ENCODE data around the gene FARS2. TPM values are rescaled to one million over a fixed set of nuclear protein-coding genes. Genes with fewer than 3 reads are reported as not detected.

FARS2 gene
- polyA plus RNA-seq (2011; rRNA removed) = 17.5 and 17.9 TPM in 2 replicates
- polyA plus RNA-seq (2012; cell fraction: cytosol; rRNA removed) = 14.7 and 15.1 TPM in 2 replicates
- polyA plus RNA-seq (2012; cell fraction: nucleus; rRNA removed) = 15.0 and 15.9 TPM in 2 replicates
- polyA plus RNA-seq (2017; fragmentation: RNase III; extraction: RNeasy Plus Mini Kit Qiagen cat#74134 plus additional on column Dnase treatment) = 12.6 to 13.6 TPM (median 12.9 TPM) in 3 replicates
- polyA minus RNA-seq (2011; rRNA and poly(A)+ RNA removed) = 43.9 and 47.7 TPM in 2 replicates

DNA sequence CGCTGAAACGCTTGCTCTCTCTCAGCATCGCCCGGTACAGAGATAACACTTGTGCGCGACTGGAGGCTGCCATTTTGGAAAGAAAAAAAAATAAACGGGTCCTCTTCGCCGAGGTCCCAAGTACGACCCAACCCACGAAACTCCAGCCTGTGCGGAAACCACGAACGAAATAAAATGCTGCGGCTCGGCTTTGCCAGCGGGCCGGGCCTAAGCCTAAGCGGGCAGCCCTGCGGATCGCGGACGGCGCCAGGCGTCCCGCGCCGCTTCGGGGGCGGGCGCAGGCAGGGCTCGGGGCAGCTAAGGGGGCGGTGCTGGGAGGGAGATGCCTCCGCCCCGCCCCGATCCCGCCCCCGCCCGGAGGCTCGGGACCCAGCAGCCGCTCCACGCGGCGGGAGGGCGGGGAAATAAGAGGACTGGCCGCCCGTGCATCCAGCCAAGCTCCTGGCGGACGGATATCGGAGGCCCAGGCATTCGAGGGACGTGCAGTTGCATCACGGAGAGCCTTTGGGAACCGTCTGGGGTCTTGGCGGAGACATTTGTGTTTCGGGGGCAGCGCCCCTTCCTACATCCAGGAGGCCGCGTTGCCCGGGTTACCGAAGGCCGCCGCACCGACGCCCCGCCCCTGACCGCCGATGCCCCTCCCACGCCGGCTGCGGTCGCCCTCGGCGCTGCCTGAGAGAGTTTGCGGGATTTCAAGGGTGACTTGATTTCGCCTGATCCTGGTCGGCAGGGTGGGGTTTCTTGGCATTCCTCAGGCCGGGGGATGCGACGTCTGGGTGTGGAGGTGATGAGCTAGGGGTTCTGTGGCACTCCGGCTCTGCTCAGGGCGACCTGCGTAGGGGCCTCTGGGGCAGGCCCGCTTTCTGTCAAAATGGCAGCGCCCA is at the start of gene FARS2, which contains the start of gene LYRM4:
Gene FARS2, plus strand, starts transcription at position 853 of the 884 bp plus-strand sequence.
Gene LYRM4, minus strand, starts transcription at position 290 of the 884 bp plus-strand sequence. Its CDS starts 217 bp downstream, at position 73.
- Histone ChIP-seq H3K4me2 (peak within 1 kb of the TSS; percentile 94), H3K4me1 (peaks cover 9% of the 10 kb centered on the region), H3K4me3 (peak within 1 kb of the TSS; percentile 92), H3K9me3 (no peaks in the 10 kb centered on the region), H3K27ac (peak within 1 kb of the TSS; percentile 95 to 96)
- ChIA-PET CTCF (no interaction called here), POLR2A (interaction anchor here (1.0 to 1.1 kb wide), 3 partner anchors 20 to 77 kb away, joined by 3 read pairs; no protein-coding TSS in a partner anchor)
- DNase-seq (ENCODE audit: low read depth in 1 of 2, low spot score in 1 of 2) (peak; percentile 50 to 85), ATAC-seq (peak; percentile 91 to 92), FAIRE-seq (no peak)
- TF ChIP-seq SREBF2 (IDR thresholded peaks at IDR 0.05) (no peak), ZFP36 (IDR thresholded peaks at IDR 0.05; ENCODE audit: borderline replicate concordance, partially characterized antibody) (no peak), POLR2A (IDR thresholded peaks at IDR 0.05; ENCODE audit: low read length) (peak; percentile 32; the same call in 1 of the 2 replicates), RFX5 (IDR thresholded peaks at IDR 0.05) (no peak), EP300 (IDR thresholded peaks at IDR 0.05) (no peak), JUN (IDR thresholded peaks at IDR 0.05) (peak; percentile 50 to 57; a peak in 4 of 5 replicates), CBX2 (IDR thresholded peaks at IDR 0.05; ENCODE audit: borderline replicate concordance, low read depth) (no peak), KDM5A (IDR thresholded peaks at IDR 0.05) (peak; percentile 67), MAFK (IDR thresholded peaks at IDR 0.05; ENCODE audit: partially characterized antibody) (no peak), ELK1 (IDR thresholded peaks at IDR 0.05; ENCODE audit: low read depth, low read length) (no peak), CHD4 (IDR thresholded peaks at IDR 0.05; ENCODE audit: borderline replicate concordance) (no peak), ESRRA (IDR thresholded peaks at IDR 0.05; ENCODE audit: borderline replicate concordance, low read length) (no peak), TFCP2L1 (CRISPR knock-in tag; IDR thresholded peaks at IDR 0.05) (no peak), RCOR1 (IDR thresholded peaks at IDR 0.05; ENCODE audit: low read depth, low read length) (no peak), CTCF (IDR thresholded peaks at IDR 0.05) (no peak), PHF8 (IDR thresholded peaks at IDR 0.05; ENCODE audit: borderline replicate concordance, low read depth) (peak; percentile 58), HES2 (IDR thresholded peaks at IDR 0.05) (no peak), NFE2L2 (conservative IDR thresholded peaks at IDR 0.05; ENCODE audit: low read length) (no peak), EHF (CRISPR knock-in tag; IDR thresholded peaks at IDR 0.05) (no peak), RAD21 (conservative IDR thresholded peaks at IDR 0.05 in 1 of 2, IDR thresholded peaks at IDR 0.05 in 1 of 2) (no peak), MYC (IDR thresholded peaks at IDR 0.05; ENCODE audit: borderline replicate concordance, low read length) (peak; percentile 65), ATOH8 (CRISPR knock-in tag; IDR thresholded peaks at IDR 0.05; ENCODE audit: low read depth) (no peak), MAX (IDR thresholded peaks at IDR 0.05) (peak; percentile 20), HEYL (CRISPR knock-in tag; IDR thresholded peaks at IDR 0.05) (no peak)
- TF ChIP-seq, protein P1, sequence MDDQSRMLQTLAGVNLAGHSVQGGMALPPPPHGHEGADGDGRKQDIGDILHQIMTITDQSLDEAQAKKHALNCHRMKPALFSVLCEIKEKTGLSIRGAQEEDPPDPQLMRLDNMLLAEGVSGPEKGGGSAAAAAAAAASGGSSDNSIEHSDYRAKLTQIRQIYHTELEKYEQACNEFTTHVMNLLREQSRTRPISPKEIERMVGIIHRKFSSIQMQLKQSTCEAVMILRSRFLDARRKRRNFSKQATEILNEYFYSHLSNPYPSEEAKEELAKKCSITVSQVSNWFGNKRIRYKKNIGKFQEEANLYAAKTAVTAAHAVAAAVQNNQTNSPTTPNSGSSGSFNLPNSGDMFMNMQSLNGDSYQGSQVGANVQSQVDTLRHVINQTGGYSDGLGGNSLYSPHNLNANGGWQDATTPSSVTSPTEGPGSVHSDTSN (IDR thresholded peaks at IDR 0.05) = no peak
- TF ChIP-seq, protein P2, sequence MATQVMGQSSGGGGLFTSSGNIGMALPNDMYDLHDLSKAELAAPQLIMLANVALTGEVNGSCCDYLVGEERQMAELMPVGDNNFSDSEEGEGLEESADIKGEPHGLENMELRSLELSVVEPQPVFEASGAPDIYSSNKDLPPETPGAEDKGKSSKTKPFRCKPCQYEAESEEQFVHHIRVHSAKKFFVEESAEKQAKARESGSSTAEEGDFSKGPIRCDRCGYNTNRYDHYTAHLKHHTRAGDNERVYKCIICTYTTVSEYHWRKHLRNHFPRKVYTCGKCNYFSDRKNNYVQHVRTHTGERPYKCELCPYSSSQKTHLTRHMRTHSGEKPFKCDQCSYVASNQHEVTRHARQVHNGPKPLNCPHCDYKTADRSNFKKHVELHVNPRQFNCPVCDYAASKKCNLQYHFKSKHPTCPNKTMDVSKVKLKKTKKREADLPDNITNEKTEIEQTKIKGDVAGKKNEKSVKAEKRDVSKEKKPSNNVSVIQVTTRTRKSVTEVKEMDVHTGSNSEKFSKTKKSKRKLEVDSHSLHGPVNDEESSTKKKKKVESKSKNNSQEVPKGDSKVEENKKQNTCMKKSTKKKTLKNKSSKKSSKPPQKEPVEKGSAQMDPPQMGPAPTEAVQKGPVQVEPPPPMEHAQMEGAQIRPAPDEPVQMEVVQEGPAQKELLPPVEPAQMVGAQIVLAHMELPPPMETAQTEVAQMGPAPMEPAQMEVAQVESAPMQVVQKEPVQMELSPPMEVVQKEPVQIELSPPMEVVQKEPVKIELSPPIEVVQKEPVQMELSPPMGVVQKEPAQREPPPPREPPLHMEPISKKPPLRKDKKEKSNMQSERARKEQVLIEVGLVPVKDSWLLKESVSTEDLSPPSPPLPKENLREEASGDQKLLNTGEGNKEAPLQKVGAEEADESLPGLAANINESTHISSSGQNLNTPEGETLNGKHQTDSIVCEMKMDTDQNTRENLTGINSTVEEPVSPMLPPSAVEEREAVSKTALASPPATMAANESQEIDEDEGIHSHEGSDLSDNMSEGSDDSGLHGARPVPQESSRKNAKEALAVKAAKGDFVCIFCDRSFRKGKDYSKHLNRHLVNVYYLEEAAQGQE (IDR thresholded peaks at IDR 0.05) = no peak
- TF ChIP-seq, protein P3, sequence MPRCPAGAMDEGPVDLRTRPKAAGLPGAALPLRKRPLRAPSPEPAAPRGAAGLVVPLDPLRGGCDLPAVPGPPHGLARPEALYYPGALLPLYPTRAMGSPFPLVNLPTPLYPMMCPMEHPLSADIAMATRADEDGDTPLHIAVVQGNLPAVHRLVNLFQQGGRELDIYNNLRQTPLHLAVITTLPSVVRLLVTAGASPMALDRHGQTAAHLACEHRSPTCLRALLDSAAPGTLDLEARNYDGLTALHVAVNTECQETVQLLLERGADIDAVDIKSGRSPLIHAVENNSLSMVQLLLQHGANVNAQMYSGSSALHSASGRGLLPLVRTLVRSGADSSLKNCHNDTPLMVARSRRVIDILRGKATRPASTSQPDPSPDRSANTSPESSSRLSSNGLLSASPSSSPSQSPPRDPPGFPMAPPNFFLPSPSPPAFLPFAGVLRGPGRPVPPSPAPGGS (IDR thresholded peaks at IDR 0.05) = 0 out of 3 replicates have a peak, but pooled peaks have one; percentile 44
- WGBS (ENCODE audit: missing lambda C conversion rate) = 0% methylated on average over 6 of the region's 85 CpGs

Data from A549 (cell line).